ENCODE data around the gene F12.
A peak's percentile ranks its signal among the peaks of the same experiment; 100 is the strongest.

The F12 gene

DNA sequence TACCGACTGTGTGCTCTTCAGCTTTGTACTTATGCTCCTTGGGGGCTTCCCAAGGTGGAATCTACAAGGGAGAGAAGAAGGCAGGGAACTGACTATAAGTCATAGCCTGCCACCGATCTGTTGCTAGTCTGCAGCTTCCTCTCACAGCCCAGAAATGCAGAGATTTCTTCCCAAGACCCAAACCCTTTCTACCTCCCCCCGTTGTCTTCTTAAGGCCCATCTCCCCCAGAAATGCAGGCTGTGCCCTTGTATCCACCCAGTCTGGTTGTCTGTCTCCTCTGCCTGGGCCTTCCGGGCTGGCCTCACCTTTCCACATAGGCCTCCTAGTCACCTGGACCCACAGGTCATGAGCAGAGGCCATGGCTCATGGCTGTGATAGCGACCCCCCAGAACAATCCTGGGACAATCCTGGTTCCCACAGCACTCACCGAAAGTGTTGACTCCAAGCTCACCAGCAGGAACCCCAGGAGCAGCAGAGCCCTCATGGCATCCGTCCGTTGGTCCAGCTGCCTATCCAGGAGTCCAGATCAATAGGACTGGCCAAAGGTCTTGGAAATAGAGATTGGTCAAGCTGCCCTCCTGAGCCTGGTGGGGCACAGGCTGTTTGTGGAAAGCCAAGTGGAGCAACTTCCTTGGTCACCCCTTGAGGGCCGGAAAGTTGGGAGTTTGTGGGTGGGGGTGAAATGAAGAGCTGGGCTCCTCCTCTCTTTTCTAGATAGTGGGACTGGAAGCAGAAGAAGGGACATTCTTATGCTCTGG, at the start of gene F12:
Gene F12, minus strand, starts transcription at position 522 of the 759 bp plus-strand sequence. Its CDS starts 37 bp downstream, at position 485.
- DNase-seq = no peak

GRCh38 chr5:177458912-177459350, 49.6 kb upstream of the F12 start:
- DNase-seq = no peak

GRCh38 chr5:177457852-177458681, 48.7 kb upstream of the F12 start:
- DNase-seq = no peak

- DNase-seq = peak; percentile 60 to 68
Measured at GRCh38 chr5:177456976-177457851, 47.9 kb upstream of the F12 start.

DNA sequence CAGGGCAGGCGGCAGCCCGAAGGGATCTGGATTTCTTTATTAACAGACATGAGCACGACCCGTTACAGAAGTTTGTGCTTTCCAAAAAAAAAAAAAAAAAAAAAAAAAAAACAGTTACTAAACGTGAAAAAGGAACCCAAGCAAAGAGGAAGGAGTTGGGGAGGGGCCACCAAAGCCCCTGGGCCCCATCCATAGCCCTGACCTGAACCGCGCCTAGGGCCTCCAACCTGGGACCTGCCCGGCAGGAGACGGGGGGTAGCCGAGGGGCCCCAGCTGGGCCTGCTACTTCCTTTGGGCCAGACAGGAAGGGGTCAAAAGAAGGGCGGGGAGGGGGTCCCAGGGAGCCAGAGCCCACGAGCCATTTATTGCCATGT, 47.2 kb upstream of the F12 start:
- no peak for DNase-seq

GRCh38 chr5:177455661-177456590, 46.6 kb upstream of the F12 start:
- DNase-seq = peak; percentile 98 to 99

- DNase-seq = peak; percentile 95 to 96
Measured at GRCh38 chr5:177455036-177455660, 45.8 kb upstream of the F12 start.

DNA sequence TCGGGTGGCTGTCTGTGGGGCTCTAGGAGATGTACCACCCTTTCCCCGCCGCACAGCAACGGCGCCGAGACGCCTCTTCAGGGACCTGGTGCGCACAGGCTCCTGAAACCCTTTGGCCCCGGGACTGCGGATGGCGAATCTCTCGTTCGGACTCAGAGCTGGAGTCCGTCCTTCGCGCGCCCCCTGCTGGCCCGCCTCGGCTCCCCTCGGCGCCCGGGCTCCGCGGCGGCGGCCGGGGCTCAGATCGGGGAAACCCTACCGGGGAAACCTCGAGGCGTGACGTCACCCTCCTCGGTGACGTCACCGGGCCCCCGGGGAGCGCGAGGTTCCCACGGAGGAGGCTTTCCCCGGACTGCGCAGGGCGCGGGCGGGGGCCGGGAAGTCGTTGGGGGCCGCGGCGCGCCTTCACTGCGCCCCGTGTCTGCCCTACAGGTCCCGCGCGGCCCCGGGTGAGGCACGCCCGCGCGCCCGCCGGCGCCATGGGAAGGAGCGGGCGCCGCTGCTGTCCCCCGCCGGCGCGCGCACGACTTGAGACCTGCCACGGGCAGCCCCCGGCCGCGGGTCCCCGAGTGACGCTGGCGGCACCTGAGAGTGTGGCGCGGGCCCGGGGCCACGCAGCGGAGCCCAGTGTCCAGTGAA, 45.2 kb upstream of the F12 start:
- DNase-seq = peak; percentile 96

GRCh38 chr5:177453852-177454396, 44.6 kb upstream of the F12 start:
- no peak for DNase-seq

- DNase-seq = no peak
Measured at GRCh38 chr5:177452688-177453638, 43.6 kb upstream of the F12 start.

- DNase-seq = no peak
Measured at GRCh38 chr5:177450667-177451424, 41.5 kb upstream of the F12 start.

- no peak for DNase-seq
Measured at GRCh38 chr5:177449140-177450061, 40.0 kb upstream of the F12 start.

- DNase-seq = no peak
Measured at GRCh38 chr5:177448244-177448950, 39.0 kb upstream of the F12 start.

- no peak for DNase-seq
Measured at GRCh38 chr5:177447611-177448243, 38.4 kb upstream of the F12 start.

GRCh38 chr5:177447066-177447610, 37.8 kb upstream of the F12 start:
- peak; percentile 66 to 70 for DNase-seq

Data from activated CD4-positive, alpha-beta T cell treated with anti-CD3 and anti-CD28 coated beads, Interleukin-2, amount 50 U/mL, for 48 hours (primary cell).